Stimulated activated CD8-positive, alpha-beta memory T cell treated with anti-CD3 and anti-CD28 coated beads, Interleukin-15, amount 100 ng/mL, for 24 hours (primary cell): Measurements from ENCODE around the gene SIRPD.
"Not testable (repeated sequence)": the region's sequence is repeated elsewhere in the genome, so short reads cannot be mapped to it uniquely, and the experiment has no call there.

Experiments
- DNase-seq: peaks from one replicate; pipeline ENCODE4 v3.0.0-alpha.2; 2020; ENCODE audit warnings: low read depth

SIRPD gene

GRCh38 chr20:1557605-1558004 is at the start of gene SIRPD:
TSS of gene SIRPD (minus strand) at chr20:1557705. CDS start at chr20:1557653, 52 bp downstream.
- DNase-seq: no peak

- no peak for DNase-seq
Measured at GRCh38 chr20:1600736-1601135, 43.2 kb upstream of the SIRPD start.

- DNase-seq: no peak
Measured at GRCh38 chr20:1595333-1595732, 37.8 kb upstream of the SIRPD start.

- no peak for DNase-seq
Measured at GRCh38 chr20:1588533-1589460, 31.3 kb upstream of the SIRPD start.

- DNase-seq: no peak
Measured at GRCh38 chr20:1587781-1588532, 30.5 kb upstream of the SIRPD start.

- no peak for DNase-seq
Measured at GRCh38 chr20:1579488-1579887, 22.0 kb upstream of the SIRPD start.

- no peak for DNase-seq
Measured at GRCh38 chr20:1577906-1578305, 20.4 kb upstream of the SIRPD start.

- DNase-seq: not testable (repeated sequence)
Measured at GRCh38 chr20:1577313-1577712, 19.8 kb upstream of the SIRPD start.

GRCh38 chr20:1576641-1577040 is 19.1 kb upstream of the SIRPD start:
- DNase-seq: no peak

GRCh38 chr20:1576003-1576402 is 18.5 kb upstream of the SIRPD start:
- DNase-seq: not testable (repeated sequence)

GRCh38 chr20:1571583-1571982 is 14.1 kb upstream of the SIRPD start:
- DNase-seq: not testable (repeated sequence)

- no peak for DNase-seq
Measured at GRCh38 chr20:1569415-1569881, 11.9 kb upstream of the SIRPD start.

- no peak for DNase-seq
Measured at GRCh38 chr20:1568163-1568490, 10.6 kb upstream of the SIRPD start.

- no peak for DNase-seq
Measured at GRCh38 chr20:1567392-1568162, 10.1 kb upstream of the SIRPD start.

- DNase-seq: no peak
Measured at GRCh38 chr20:1566701-1567100, 9.2 kb upstream of the SIRPD start.

- no peak for DNase-seq
Measured at GRCh38 chr20:1565461-1565860, 8.0 kb upstream of the SIRPD start.

- DNase-seq: no peak
Measured at GRCh38 chr20:1563598-1563997, 6.1 kb upstream of the SIRPD start.

GRCh38 chr20:1562622-1563021 is 5.1 kb upstream of the SIRPD start:
- no peak for DNase-seq

GRCh38 chr20:1561350-1561749 is 3.8 kb upstream of the SIRPD start:
- DNase-seq: no peak

GRCh38 chr20:1555952-1556351 is 1.6 kb downstream of the SIRPD start:
- no peak for DNase-seq

GRCh38 chr20:1539816-1540419 is 17.6 kb downstream of the SIRPD start:
- DNase-seq: no peak

- DNase-seq: no peak
Measured at GRCh38 chr20:1538655-1539054, 18.9 kb downstream of the SIRPD start.
